ENCODE results near the gene NEUROD2.

NEUROD2 gene

GRCh38 chr17:39618956-39619785 lies 11.5 kb upstream of the NEUROD2 start:
- DNase-seq = no peak

- no peak for DNase-seq
Measured at GRCh38 chr17:39618246-39618913, 10.7 kb upstream of the NEUROD2 start.

- peak in 47 of 58 donors; percentile 19 to 76 (median 48) for DNase-seq
Measured at GRCh38 chr17:39617446-39618245, 9.9 kb upstream of the NEUROD2 start.

- no peak for DNase-seq
Measured at GRCh38 chr17:39617100-39617445, 9.4 kb upstream of the NEUROD2 start.

GRCh38 chr17:39615434-39615833 lies 7.7 kb upstream of the NEUROD2 start:
- no peak for DNase-seq

- no peak for DNase-seq
Measured at GRCh38 chr17:39614545-39615157, 6.9 kb upstream of the NEUROD2 start.

GRCh38 chr17:39612935-39613464 lies 5.3 kb upstream of the NEUROD2 start:
- no peak for DNase-seq

GRCh38 chr17:39612291-39612894 lies 4.7 kb upstream of the NEUROD2 start:
- no peak for DNase-seq

- no peak for DNase-seq
Measured at GRCh38 chr17:39611401-39612112, 3.8 kb upstream of the NEUROD2 start.

- no peak for DNase-seq
Measured at GRCh38 chr17:39609416-39610025, 1.8 kb upstream of the NEUROD2 start.

- peak in 4 of 58 donors; percentile 18 to 60 (median 28) for DNase-seq
Measured at GRCh38 chr17:39608142-39608981, 642 bp upstream of the NEUROD2 start.

GRCh38 chr17:39607057-39607850 lies 466 bp downstream of the NEUROD2 start:
- DNase-seq = peak in 2 of 58 donors; percentile 22 to 26

- no peak for DNase-seq
Measured at GRCh38 chr17:39606434-39607056, 1.2 kb downstream of the NEUROD2 start.

- DNase-seq = no peak
Measured at GRCh38 chr17:39605492-39606433, 2.0 kb downstream of the NEUROD2 start.

GRCh38 chr17:39604911-39605491 lies 2.7 kb downstream of the NEUROD2 start:
- DNase-seq = no peak

Measured in anterior cingulate cortex (tissue), 58 donors.